IMR-90 (cell line): Measurements from ENCODE around the gene SRC. TPM values are rescaled to one million over a fixed set of nuclear protein-coding genes. Genes with fewer than 3 reads are reported as not detected.

Experiments
- ATAC-seq: fragments of 200-7000 bp; cut with Tn5 transposase; 2 replicates; pipeline ENCODE4 v1.9.1; 2020; ENCODE audit warnings: low read depth, mild to moderate bottlenecking, moderate library complexity
- BruUV-seq: library from RNA; stranded (reverse); fragments of 400-500 nt; replicated peaks from 2 replicates; lab custom pipeline; 2021; lab: Mats Ljungman, UMichigan
- CTCF ChIA-PET: fragments of 300-600 bp; formaldehyde crosslinking; extraction: SDS; loops from one replicate; lab custom pipeline; 2021; ENCODE audit warnings: antibody characterized with exemption; lab: Yijun Ruan, JAX
- POLR2A ChIA-PET: fragments of 300-600 bp; sonication (Branson Sonifier 250); formaldehyde crosslinking; loops from one replicate; lab custom pipeline; 2022; ENCODE audit warnings: antibody characterized with exemption; ENCODE audit not compliant: unreplicated experiment; lab: Charles Lee
- DNase-seq: peaks from one replicate; pipeline ENCODE4 v3.0.0; 2013
- H2AFZ ChIP-seq: replicated peaks from 2 replicates; pipeline ENCODE3; 2013; ENCODE audit warnings: low read length, mild to moderate bottlenecking; ENCODE audit not compliant: poor library complexity
- H2AK5ac ChIP-seq: 2 replicates; pipeline ENCODE4 v1.6.1; 2013; ENCODE audit warnings: low read depth, low read length, inconsistent platforms
- H2AK9ac ChIP-seq: replicated peaks from 2 replicates; pipeline ENCODE3; 2013; ENCODE audit warnings: mild to moderate bottlenecking, low read depth, low read length, moderate library complexity; ENCODE audit not compliant: poor library complexity
- H2BK120ac ChIP-seq: 2 replicates; pipeline ENCODE4 v1.6.1; 2013; ENCODE audit warnings: low read depth, low read length, inconsistent platforms
- H2BK15ac ChIP-seq: 3 replicates; pipeline ENCODE4 v1.6.1; 2013; ENCODE audit warnings: low read depth, low read length, inconsistent platforms
- H2BK20ac ChIP-seq: 2 replicates; pipeline ENCODE4 v1.6.1; 2013; ENCODE audit warnings: low read depth, mild to moderate bottlenecking, inconsistent platforms, low read length, moderate library complexity
- H2BK5ac ChIP-seq: 2 replicates; pipeline ENCODE4 v1.6.1; 2013; ENCODE audit warnings: mild to moderate bottlenecking, low read depth, low read length, inconsistent platforms; ENCODE audit not compliant: poor library complexity, severe bottlenecking
- H3K14ac ChIP-seq: replicated peaks from 2 replicates; pipeline ENCODE4 v1.6.1; 2013; ENCODE audit warnings: low read depth, low read length, inconsistent platforms
- H3K18ac ChIP-seq: 2 replicates; pipeline ENCODE4 v1.6.1; 2013; ENCODE audit warnings: low read depth, low read length, control low read depth
- H3K23ac ChIP-seq: 2 replicates; pipeline ENCODE4 v1.6.1; 2013; ENCODE audit warnings: low read depth, low read length, inconsistent platforms
- H3K27ac ChIP-seq: 2 replicates; pipeline ENCODE4 v1.5.1; 2013; ENCODE audit warnings: mild to moderate bottlenecking, control low read depth, low read length; ENCODE audit not compliant: insufficient read depth
- H3K27me3 ChIP-seq: 2 replicates; pipeline ENCODE4 v1.6.1; 2013; ENCODE audit warnings: low read length; ENCODE audit not compliant: control insufficient read depth, insufficient read depth
- H3K36me3 ChIP-seq: 2 replicates; pipeline ENCODE4 v1.6.1; 2013; ENCODE audit warnings: low read length, mixed read lengths; ENCODE audit not compliant: control insufficient read depth, insufficient read depth
- H3K4ac ChIP-seq: 2 replicates; pipeline ENCODE4 v1.6.1; 2013; ENCODE audit warnings: low read depth, low read length, inconsistent platforms
- H3K4me1 ChIP-seq: 2 replicates; pipeline ENCODE4 v1.6.1; 2013; ENCODE audit warnings: low read length, mixed read lengths; ENCODE audit not compliant: control insufficient read depth, insufficient read depth
- H3K4me2 ChIP-seq: 2 replicates; pipeline ENCODE4 v1.6.1; 2013; ENCODE audit warnings: low read depth, mild to moderate bottlenecking, control low read depth, low read length, moderate library complexity
- H3K4me3 ChIP-seq: 2 replicates; pipeline ENCODE4 v1.5.1; 2013; ENCODE audit warnings: low read depth, mild to moderate bottlenecking, control low read depth, low read length, moderate library complexity; ENCODE audit not compliant: insufficient read depth
- H3K56ac ChIP-seq: 2 replicates; pipeline ENCODE4 v1.6.1; 2013; ENCODE audit warnings: low read length, inconsistent platforms; ENCODE audit not compliant: insufficient read depth; ENCODE audit errors: extremely low read depth
- H3K79me1 ChIP-seq, 2 experiments: 2 replicates each; pipeline ENCODE4 v1.6.1; 2013; ENCODE audit warnings: low read length in 2 of 2, inconsistent platforms in 1 of 2, low read depth in 1 of 2
- H3K9ac ChIP-seq: 2 replicates; pipeline ENCODE4 v1.6.1; 2013; ENCODE audit warnings: low read depth, low read length, control low read depth
- H3K9me1 ChIP-seq: 2 replicates; pipeline ENCODE4 v1.6.1; 2013; ENCODE audit warnings: low read length, inconsistent platforms; ENCODE audit not compliant: insufficient read depth
- H3K9me3 ChIP-seq: 2 replicates; pipeline ENCODE4 v1.6.1; 2013; ENCODE audit warnings: low read length; ENCODE audit not compliant: control insufficient read depth, insufficient read depth
- H4K20me1 ChIP-seq: 2 replicates; pipeline ENCODE4 v1.6.1; 2013; ENCODE audit warnings: low read length, inconsistent platforms; ENCODE audit not compliant: insufficient read depth
- H4K5ac ChIP-seq: 2 replicates; pipeline ENCODE4 v1.6.1; 2013; ENCODE audit warnings: mild to moderate bottlenecking, low read depth, low read length, control low read depth
- H4K8ac ChIP-seq, 2 experiments: 2 replicates each; pipeline ENCODE4 v1.6.1; 2013; ENCODE audit warnings: low read depth in 2 of 2, low read length in 2 of 2, control low read depth in 1 of 2, inconsistent platforms in 1 of 2
- H4K91ac ChIP-seq: 2 replicates; pipeline ENCODE4 v1.6.1; 2013; ENCODE audit warnings: low read depth, low read length, inconsistent platforms; ENCODE audit not compliant: insufficient read depth
- BHLHE40 ChIP-seq: fragments of 150-350 bp; IDR thresholded peaks from 2 replicates; pipeline ENCODE4 v1.6.1; 2016; ENCODE audit warnings: mild to moderate bottlenecking, low read depth, low read length
- CEBPB ChIP-seq: IDR thresholded peaks from 2 replicates; pipeline ENCODE4 v1.6.1; 2012; ENCODE audit warnings: low read depth, low read length, improper control_type of control experiment
- FOS ChIP-seq: fragments of 150-350 bp; IDR thresholded peaks from 2 replicates; pipeline ENCODE4 v1.6.1; 2016; ENCODE audit warnings: low read depth, low read length
- MAFK ChIP-seq: IDR thresholded peaks from 2 replicates; pipeline ENCODE4 v1.6.1; 2012; ENCODE audit warnings: low read depth, low read length, improper control_type of control experiment
- MXI1 ChIP-seq: IDR thresholded peaks from 2 replicates; pipeline ENCODE4 v1.6.1; 2012; ENCODE audit warnings: low read depth, mild to moderate bottlenecking, low read length, moderate library complexity, borderline replicate concordance
- NFE2L2 ChIP-seq: fragments of 150-350 bp; IDR thresholded peaks from 2 replicates; pipeline ENCODE4 v1.6.1; 2016; ENCODE audit warnings: low read depth, mild to moderate bottlenecking, low read length
- POLR2A ChIP-seq: IDR thresholded peaks from 2 replicates; pipeline ENCODE4 v1.6.1; 2012; ENCODE audit warnings: mild to moderate bottlenecking, low read depth, low read length
- RAD21 ChIP-seq: IDR thresholded peaks from 2 replicates; pipeline ENCODE4 v1.6.1; 2012; ENCODE audit warnings: low read length, improper control_type of control experiment
- SMC3 ChIP-seq: fragments of 150-350 bp; IDR thresholded peaks from 2 replicates; pipeline ENCODE4 v1.6.1; 2016; ENCODE audit warnings: low read depth, mild to moderate bottlenecking, antibody characterized with exemption, low read length, moderate library complexity
- WGBS, 2 experiments: methylation state at CpG; one replicate each; pipeline versions ENCODE4 v1.1.5 to v1.1.7; 2013; ENCODE audit warnings: missing lambda C conversion rate in 2 of 2; ENCODE audit not compliant: insufficient read length in 1 of 2; ENCODE audit errors: extremely low coverage in 2 of 2; 5-methylcytosine and 5-hydroxymethylcytosine counted together
- dilution Hi-C: fragments of 300-500 bp; cut with HindIII; formaldehyde crosslinking; loops from one replicate; pipeline ENCODE4 v1.14.3; 2018; ENCODE audit warnings: low sequenced_read_pairs; ENCODE audit not compliant: unreplicated experiment
- in situ Hi-C: fragments of 300-500 bp; cut with MboI; formaldehyde crosslinking; loops from 3 replicates; pipeline ENCODE4 v1.14.3; 2019; ENCODE audit warnings: low sequenced_read_pairs, inconsistent platforms, mixed read lengths
- intact Hi-C: fragments of 100-400 bp; cut with micrococcal nuclease; formaldehyde crosslinking; loops from 2 replicates; pipeline ENCODE4 v1.10.0; 2022
- polyA plus RNA-seq, 3 experiments: library from polyadenylated mRNA; depleted of rRNA; stranded (reverse); fragments of >200 nt; gene quantifications; 2 replicates each; pipeline ENCODE4 v1.2.3, GENCODE V29; 2012; ENCODE audit warnings: low replicate concordance in 1 of 3
- total RNA-seq: library from RNA; depleted of rRNA; stranded (reverse); fragments of >200 nt; gene quantifications from 2 replicates; pipeline ENCODE4 v1.2.3, GENCODE V29; 2012
- TF ChIP-seq, protein P1 (sequence below): fragments of 150-350 bp; IDR thresholded peaks from 2 replicates; pipeline ENCODE4 v1.6.1; 2016; ENCODE audit warnings: low read depth, mild to moderate bottlenecking, low read length, moderate library complexity, borderline replicate concordance
- TF ChIP-seq, protein P2 (sequence below): conservative IDR thresholded peaks from 2 replicates; pipeline ENCODE4 v1.5.1; 2012; ENCODE audit warnings: mild to moderate bottlenecking, low read depth, low read length, improper control_type of control experiment

Gene SRC
- total and polyA plus RNA-seq, 2 of the 4 experiments (the other 2 are of a cell fraction), result 7.0 to 24.2 TPM

DNA sequence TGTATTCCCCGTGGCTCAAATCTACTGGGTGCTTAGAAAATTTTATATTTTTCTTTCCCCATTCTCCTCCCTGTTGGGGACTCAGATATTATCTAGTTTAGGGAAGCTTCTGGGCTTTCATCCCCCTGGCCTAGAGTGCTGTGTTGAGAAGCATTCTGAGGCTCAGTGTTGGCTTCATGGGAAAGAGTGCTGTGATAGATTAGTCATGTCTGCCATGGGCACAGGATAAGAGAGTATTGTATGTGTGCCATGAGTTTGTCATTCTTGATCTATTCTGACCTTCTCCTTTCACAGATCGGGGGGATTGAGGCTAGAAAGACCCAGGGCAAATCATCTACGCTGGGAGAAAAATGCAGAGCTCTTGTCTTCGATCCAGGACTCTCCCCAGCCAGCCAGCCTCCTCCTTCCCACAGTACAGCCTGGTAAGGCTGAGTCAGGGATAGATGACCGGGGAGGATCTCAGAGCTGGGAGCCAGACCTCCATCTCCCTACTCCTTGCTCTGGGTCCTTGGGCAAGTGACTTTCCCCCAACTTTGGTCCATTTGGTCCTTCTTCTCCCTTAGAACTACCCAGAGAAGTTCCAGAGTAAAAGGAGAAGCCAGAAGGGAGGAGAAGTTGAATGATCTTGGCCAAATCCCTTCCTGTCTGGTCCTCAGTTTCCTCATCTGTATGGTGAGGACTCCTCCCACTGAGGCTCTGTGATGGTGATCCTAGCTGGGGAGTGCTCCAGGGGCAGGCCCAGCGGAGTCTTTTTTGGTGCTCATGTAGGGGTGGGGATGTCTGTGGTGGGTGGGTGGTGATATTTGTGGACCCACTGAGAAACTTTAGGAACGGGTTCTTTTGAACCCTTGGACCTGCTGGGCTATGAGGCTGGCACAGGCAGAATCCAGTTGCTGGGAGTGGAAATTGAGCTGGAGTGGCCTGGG lies 5.0 kb downstream of the SRC start (continued):
- no peak for TF ChIP-seq SMC3

DNA sequence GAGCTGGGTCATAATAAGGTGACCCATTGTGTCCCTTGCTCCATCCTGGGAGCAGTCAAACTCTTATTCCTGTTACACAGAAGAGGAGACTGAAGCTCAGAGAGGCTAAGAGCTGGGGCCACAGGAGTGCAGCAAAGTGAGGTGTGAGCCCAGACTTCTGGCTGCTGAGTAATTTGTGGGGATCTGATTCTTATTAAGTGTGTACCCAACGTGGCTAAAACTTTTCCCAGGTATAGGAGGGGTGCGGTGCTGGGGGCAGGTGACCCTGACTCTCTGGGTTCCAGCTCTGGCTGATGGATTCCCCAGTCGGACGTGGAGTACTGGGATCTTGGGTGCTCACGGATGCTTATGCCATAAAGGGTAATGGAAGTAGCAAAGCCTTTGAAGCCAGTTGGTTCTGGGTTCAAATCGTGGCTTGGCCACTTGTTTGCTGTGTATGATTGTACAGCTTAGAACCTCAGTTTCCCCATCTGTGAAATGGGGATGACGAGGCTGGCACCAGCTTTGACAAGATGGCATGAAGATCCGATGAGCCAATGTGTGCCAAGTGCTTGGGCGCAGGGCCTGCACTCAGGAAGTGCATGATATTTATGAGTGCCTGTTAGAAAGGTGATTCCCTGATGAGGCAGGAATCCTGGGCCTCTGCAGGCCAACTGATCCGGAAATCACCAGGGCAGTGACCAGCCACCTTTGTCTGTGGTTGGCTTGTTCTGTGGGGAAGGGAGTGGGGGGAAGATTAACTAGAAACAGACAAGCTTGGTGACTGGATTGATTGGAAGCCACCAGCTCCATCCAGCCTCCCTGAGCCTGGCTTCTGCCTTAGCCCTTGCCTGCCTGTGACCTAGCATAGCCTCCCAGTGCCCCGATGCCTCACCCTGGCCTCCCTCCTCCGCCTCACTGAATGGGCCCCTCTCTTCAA lies 6.0 kb downstream of the SRC start:
- 96% methylated on average over 4 of the region's 12 CpGs; no CpG with 5 or more reads in 1 of the 2 experiments for WGBS, 2 experiments
- no peak overlapping the region for H3K27ac ChIP-seq
- no peaks in the 10 kb centered on the region for H3K27me3 ChIP-seq
- H3K9ac ChIP-seq, result no peak overlapping the region
- no peak overlapping the region for H3K18ac ChIP-seq
- H3K9me1 ChIP-seq, result peaks cover 25% of the 10 kb centered on the region
- no peak overlapping the region for H2BK15ac ChIP-seq
- no peak overlapping the region for H3K4me2 ChIP-seq
- ATAC-seq (no peak), DNase-seq (no peak)
- H3K4me3 ChIP-seq, result no peak overlapping the region
- no peak overlapping the region for H4K5ac ChIP-seq
- no peak overlapping the region for H4K91ac ChIP-seq
- H3K79me1 ChIP-seq, result peaks cover 42 to 100% of the 10 kb centered on the region in 2 experiments
- H2AFZ ChIP-seq, result no peak overlapping the region
- no peak overlapping the region for H2AK5ac ChIP-seq
- H2BK120ac ChIP-seq, result no peak overlapping the region
- H2AK9ac ChIP-seq, result no peak overlapping the region
- H2BK5ac ChIP-seq, result no peak overlapping the region
- peaks cover 87% of the 10 kb centered on the region for H4K20me1 ChIP-seq
- peaks cover 15% of the 10 kb centered on the region for H3K4me1 ChIP-seq
- no TSS peak for BruUV-seq
- POLR2A ChIA-PET, result no interaction called here
- no peak overlapping the region for H2BK20ac ChIP-seq
- in situ Hi-C loops, result no loop called here
- H3K14ac ChIP-seq, result no peak overlapping the region
- no peaks in the 10 kb centered on the region for H3K9me3 ChIP-seq
- dilution Hi-C loops, result no loop called here
- intact Hi-C loops, result no loop called here
- no peak overlapping the region for H3K4ac ChIP-seq
- H3K23ac ChIP-seq, result no peak overlapping the region
- H4K8ac ChIP-seq, result no peak overlapping the region
- CTCF ChIA-PET, result no interaction called here
- peaks cover 15% of the 10 kb centered on the region for H3K36me3 ChIP-seq
- H3K56ac ChIP-seq, result no peak overlapping the region
- TF ChIP-seq MXI1 (no peak), NFE2L2 (no peak), SMC3 (no peak), MAFK (no peak), POLR2A (no peak), FOS (no peak), RAD21 (no peak), BHLHE40 (no peak), CEBPB (no peak)
- TF ChIP-seq, protein P1, sequence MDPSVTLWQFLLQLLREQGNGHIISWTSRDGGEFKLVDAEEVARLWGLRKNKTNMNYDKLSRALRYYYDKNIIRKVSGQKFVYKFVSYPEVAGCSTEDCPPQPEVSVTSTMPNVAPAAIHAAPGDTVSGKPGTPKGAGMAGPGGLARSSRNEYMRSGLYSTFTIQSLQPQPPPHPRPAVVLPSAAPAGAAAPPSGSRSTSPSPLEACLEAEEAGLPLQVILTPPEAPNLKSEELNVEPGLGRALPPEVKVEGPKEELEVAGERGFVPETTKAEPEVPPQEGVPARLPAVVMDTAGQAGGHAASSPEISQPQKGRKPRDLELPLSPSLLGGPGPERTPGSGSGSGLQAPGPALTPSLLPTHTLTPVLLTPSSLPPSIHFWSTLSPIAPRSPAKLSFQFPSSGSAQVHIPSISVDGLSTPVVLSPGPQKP, result no peak
- TF ChIP-seq, protein P2, sequence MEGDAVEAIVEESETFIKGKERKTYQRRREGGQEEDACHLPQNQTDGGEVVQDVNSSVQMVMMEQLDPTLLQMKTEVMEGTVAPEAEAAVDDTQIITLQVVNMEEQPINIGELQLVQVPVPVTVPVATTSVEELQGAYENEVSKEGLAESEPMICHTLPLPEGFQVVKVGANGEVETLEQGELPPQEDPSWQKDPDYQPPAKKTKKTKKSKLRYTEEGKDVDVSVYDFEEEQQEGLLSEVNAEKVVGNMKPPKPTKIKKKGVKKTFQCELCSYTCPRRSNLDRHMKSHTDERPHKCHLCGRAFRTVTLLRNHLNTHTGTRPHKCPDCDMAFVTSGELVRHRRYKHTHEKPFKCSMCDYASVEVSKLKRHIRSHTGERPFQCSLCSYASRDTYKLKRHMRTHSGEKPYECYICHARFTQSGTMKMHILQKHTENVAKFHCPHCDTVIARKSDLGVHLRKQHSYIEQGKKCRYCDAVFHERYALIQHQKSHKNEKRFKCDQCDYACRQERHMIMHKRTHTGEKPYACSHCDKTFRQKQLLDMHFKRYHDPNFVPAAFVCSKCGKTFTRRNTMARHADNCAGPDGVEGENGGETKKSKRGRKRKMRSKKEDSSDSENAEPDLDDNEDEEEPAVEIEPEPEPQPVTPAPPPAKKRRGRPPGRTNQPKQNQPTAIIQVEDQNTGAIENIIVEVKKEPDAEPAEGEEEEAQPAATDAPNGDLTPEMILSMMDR, result no peak
